Fibroblast of skin of back (primary cell): ENCODE results near the gene PARK7.

Experiments used
- DNase-seq: peaks from one replicate; pipeline ENCODE4 v3.0.0-alpha.2; 2013

Gene PARK7

DNA sequence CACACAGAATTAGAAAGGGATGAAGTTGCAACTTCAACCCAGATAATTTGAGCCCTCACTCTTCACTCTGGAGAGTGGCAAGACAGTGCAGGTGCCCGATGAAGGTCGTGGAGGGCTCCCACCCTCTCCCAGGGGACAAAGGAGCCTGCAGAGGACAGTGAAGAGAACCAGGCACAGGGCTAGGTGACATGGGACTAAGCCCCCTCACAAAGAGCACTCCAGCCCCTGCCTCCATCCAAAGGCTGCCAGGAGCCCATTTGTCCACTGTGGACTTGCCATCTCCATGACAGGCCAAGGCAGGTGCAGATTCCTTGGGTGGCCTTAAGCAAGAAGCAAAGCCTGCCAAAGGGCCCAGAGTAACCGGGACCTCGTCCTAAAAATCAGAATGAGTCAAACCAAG lies 49.5 kb downstream of the PARK7 start:
- DNase-seq, result no peak

DNA sequence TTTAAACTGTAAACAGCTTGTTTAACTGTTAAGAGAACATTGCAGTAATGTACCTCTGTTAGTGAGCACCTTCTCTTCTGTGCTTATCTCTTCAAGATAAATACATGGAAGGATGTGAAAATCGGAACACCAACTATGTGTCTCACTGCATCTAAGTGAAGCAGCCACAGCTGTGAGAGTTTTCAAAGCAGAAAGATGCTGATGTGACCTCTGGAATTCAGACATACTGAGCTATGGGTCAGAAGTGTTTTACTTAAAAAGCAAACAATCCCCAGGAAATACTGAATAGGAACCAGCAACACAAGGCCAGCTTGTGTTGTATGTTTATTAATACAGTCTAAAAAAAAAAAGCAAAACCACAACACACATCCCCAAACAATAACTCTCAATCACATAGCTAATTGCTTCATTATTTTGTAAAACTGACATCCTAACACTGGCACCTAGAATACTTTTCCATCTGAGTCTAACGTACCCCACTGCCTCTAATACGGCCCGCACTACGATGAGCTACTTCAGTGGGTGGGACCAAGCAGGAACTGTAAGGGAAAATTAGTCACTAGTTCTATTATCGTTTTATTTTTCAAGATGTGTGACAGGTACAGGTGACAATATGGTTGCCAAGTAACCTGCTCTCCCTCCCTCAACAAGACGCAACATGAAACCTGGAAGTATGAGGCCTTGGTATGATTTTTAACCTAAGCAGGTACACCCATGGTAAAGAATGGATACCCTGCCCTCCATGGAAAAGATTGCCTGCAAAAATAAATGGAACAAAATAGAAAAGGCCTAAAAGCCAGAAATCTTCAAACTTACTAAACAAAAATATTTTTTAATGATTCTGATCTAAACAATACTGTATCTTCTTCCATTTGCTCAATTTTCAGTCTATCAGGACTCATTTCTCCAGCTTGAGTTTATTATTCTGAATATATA lies 50.7 kb downstream of the PARK7 start:
- DNase-seq, result no peak

DNA sequence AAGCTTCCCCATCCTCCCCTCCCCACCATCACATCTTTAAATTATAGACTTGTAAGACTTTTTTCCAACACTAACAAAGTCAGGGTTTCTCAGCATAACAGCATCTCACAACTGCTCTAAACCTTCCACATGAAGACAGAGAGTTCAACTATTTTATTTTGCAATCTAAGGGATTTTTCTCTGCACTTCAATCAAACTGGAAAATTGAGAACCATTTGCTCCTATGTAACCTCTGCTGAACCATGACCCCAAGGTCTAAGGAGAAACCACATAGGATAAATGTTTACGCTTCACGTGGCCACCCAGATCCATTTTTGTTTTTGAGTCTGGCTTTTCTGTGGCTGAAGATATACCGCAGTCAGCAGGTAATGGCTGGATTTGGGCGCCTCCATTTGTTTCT lies 51.4 kb downstream of the PARK7 start:
- no peak for DNase-seq

DNA sequence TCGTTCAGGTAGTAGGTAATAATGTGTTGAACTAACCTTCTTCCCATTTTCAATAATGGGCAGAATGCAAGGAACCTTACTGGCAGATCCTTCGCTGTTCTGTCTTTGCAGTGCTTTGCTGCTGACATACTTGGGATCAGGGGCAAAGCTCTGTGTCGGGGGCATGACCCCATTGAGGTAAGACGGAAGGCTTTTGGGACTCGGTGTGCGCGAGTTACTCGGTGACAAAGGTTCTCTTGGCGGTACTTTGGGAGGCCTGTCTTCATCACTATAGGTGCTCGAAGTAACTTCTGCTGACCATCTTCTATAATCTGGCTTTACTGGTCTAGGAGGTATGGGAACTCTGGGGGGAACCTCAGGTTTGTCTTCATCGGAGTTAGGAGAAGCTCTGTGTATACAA lies 51.9 kb downstream of the PARK7 start:
- no peak for DNase-seq

DNA sequence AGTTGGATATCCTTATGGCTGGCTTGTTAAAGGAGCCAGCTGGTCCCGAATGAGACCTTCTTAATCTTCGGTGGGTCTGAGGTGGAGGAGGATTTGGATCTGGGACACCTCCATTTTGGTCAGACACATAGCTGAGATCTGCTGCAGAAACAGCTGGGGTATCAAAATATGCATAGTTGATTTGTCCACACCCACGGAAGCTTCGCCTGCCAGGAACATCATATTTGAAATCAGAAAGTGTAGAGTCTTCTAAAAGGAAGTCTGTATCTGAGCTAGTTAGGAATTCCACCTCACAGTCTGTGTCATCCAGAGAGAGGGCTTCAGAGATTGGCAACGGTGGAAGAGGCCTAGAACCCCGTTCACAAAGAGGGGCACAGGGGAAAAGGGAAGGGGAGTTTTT lies 52.3 kb downstream of the PARK7 start:
- DNase-seq, result no peak

DNA sequence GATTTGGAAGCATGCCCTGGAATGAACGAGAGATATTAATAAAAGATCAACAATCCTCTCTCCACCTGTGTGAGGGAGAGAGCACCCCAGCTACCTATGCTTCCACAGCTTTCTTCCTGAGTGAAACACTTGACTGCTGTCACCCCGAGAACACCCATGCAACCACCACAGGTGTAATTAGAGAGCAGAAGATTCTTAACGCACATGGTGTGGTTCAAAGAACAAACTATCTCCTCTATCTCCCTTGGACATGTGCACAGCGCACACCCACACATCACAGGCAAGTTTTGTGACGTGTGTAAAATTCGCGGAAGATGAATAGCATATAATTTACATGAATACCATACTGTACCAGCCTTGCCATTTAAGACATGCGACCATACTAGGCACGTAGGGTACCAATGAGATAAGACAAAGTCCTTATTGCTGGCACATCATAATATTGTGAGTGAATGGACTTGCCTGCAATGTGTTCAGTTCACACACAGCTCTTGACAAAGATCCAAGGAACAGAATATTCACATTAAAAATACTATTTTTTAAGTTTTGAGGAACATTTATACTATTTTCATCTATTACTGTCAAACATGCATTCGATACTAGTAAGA lies 53.0 kb downstream of the PARK7 start:
- DNase-seq, result no peak

DNA sequence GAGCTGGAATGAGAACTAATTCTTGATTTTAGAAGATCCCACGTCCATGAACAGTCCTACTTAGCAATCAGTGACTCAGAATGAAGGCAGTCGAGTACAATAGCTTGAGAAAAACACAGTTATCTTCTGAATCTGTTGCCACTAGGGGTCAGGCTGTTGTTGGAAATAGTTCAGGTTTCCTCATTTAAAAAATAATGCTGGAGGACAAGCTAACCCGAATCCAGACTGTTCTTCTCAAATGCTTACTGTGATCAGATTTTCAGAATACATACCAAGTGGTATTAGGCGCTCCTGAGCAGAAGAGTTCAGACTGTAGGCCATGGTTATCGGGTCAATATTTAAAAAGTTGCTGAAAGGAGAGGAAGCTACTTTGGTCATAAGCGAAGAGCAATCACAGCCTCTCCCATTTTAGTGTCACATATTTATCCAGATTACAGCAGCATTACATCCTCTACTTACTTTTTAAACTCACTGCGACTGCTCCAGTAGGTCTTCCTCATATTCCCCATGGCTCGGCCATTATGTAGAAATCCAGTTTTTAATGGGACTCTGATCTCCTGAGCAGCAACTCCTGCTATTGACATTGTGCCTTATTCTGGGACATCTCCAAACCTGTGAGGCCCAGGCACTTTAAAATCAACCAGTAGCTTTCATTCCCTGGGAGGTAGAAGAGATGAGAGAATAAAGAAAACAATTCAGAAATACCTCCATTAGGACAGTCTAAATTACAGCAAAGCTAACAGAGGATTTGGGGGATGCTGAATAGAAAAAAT lies 53.7 kb downstream of the PARK7 start:
- DNase-seq, result peak; percentile 86

DNA sequence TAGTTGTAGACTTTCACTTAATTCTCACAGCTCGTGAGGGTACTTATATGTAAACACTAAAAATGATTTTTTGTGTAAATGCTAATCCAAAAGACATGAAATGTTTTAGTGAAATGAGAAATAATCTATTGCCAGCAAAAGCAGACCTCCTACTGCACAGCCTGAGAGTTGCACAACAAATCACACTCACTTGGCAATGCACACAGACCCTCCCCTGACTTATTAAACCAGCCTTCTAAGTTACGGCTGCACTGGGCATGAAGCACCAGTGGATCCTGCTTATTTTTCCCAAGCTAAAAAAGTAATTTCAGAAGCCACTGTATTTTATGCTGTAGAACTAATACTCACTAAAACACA lies 54.3 kb downstream of the PARK7 start:
- no peak for DNase-seq

DNA sequence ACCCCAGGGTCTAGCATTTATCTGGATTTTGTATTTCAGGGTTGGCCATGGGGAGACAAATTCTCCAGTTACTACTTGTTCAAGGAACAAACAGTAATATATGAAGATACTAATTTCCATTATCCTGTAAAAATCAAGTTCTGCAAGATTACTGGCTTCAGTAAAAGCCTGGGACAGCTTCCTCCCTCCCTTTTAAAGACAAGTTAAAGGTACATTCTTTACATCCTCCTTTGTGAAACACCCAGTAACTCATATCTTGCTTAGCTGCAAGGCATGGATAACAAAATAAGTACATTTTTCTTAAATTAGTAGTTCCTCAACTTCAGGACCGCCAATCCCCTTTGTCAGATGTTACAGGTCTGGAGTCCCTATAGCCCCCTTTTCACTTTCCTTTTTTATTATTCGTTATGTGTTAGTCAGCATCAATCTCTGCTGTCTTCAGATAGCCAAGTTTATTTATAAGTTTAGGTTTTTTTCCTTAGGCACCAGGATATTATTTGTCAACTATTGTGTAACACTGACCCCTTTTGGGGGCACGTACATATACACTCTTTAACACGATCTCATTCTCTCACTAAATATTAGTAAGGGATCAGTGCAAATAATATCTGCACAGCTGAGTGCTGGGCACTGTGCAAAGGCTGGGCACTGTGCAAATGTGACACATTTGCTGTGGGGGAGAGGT lies 54.8 kb downstream of the PARK7 start:
- DNase-seq, result no peak

DNA sequence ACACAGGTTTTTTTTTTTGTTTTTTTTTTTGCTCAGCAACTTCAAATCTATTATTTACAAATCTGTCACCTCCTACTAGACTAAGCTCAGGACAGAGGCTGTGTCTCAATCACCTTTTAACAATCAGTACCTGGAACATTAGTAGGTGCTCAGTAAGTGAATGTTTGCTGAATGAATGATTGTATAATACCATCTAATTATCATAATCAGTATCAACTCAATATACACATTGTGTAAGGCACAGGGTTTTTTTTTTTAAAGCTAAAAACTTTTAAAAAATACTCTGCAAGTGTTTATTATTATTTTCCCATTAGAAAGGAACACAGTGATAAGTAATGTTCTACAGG lies 55.4 kb downstream of the PARK7 start:
- DNase-seq, result no peak

DNA sequence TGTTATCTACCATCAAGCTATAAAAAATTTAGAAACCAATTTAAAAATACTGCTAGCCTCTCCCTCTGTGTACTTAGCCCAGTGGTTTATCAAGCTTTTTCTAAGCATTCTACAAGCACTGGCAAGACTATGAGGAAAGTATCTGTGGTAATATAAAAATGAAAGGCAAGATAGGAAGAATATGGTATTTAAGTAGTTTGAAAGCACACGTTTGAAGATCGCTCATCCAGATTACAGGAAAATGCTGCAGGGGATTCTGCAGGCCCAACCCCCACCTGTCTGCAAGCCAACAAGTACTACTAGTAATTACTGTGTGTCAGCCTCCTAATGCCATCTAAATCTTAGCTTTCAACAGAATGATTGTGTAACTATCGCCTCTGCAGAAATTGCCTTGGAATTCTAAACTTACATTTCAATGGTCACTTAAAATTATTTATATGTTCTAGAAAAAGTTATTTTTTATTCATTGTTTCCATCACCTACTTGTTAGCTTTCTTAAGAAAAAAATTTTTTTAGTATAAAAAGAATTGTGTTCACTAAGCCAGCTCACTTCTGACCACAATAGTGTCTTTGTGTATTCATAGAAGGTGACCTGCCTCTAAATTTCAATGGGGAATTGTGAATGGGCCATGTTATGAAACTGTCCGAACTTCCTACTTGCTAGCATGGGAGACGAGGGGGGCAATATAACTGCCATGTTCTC lies 56.1 kb downstream of the PARK7 start:
- no peak for DNase-seq

DNA sequence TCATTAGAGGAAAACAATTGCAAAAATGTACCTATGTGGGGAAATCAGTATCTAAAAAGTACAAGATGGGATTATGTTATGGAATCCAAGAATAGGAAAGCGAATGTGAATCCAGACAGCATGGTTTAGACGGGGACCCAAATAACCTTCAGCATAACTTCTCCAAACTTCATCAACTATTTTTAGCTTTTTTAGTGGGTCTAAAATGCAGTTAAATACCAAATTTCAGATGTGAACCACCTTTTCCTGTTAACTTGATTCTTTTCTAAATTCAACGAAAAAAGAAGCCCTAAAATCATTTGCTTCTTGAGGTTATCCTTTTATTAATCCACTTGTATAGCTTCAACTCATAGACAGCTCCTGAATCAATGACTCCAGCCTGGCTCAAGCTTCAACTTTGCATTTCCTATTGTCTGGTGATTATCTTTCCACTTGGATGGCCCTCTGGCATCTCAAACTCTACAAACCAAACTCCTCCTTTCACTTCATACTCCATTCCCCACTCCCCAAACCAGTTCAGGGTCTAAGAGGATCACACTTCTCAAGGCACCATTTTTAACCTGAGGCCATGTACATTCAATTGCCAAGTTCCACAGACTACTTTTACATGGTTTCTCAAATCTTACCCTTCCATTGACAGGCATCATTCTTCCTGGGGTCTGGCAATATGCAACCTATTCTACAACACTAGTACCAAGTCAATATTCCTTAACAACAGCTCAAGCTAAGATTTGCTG lies 57.1 kb downstream of the PARK7 start:
- no peak for DNase-seq

DNA sequence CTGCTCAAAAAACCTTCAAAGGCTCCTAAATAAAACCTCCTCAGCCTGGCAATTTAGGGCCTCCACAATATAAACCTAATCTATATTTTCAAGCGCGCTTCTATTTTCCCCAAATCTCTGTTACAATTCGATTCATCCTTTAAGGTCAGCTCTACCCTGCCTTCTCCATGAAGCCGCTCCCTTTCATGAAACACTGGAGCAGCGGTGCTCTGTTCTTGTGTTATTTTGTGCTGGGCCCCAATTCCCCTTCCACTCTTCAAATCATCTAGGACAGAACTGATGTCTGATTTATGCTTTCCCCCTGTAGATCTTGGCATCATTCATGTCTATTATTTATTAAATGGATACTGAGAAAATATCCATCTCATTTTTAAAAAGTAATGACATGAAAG lies 57.7 kb downstream of the PARK7 start:
- DNase-seq, result no peak

DNA sequence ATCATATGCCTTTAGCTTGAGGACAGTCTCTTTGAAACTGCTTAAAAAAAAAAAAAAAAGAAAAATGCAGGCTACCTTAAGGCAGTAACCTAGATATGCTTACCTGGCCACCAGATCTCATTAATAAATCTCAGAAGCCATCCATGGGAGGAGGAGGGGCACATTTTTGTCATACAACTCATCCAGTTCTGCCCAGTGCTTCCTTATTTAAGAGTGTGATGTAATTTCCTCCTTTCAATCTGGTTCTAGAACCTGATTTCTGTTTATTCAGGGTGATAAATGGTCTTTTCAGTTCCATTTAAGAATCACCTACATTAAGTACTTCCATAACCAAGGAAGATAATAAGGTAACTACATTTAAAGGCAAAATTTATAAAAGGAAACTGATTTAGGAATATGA lies 58.5 kb downstream of the PARK7 start:
- peak; percentile 73 for DNase-seq

DNA sequence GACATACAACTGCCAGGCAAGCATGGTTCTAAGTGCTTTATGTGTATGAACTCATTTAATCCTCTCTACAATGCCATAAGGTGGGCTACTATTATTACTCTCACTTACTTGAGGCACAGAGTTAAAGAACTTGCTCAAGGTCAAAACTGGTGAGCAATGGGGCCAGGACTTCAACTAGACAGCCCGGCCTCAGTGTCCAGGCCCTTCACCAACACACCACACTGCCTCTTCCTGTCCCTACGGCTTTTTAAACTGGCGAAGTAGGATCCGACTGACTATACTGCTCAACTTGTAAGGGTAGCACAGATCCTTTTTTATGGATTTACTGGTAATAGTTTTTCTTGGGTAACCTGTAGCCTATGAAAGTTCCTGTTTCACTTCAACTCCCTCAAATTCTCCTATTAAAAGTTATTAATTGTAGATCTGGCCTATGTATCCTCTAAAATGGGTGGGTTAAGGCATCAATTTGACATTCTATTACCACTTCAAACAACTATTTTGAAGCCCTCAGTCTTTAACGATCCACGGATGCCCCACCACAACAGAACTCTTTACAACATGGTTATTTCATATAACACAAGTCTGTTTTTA lies 60.3 kb downstream of the PARK7 start:
- no peak for DNase-seq

DNA sequence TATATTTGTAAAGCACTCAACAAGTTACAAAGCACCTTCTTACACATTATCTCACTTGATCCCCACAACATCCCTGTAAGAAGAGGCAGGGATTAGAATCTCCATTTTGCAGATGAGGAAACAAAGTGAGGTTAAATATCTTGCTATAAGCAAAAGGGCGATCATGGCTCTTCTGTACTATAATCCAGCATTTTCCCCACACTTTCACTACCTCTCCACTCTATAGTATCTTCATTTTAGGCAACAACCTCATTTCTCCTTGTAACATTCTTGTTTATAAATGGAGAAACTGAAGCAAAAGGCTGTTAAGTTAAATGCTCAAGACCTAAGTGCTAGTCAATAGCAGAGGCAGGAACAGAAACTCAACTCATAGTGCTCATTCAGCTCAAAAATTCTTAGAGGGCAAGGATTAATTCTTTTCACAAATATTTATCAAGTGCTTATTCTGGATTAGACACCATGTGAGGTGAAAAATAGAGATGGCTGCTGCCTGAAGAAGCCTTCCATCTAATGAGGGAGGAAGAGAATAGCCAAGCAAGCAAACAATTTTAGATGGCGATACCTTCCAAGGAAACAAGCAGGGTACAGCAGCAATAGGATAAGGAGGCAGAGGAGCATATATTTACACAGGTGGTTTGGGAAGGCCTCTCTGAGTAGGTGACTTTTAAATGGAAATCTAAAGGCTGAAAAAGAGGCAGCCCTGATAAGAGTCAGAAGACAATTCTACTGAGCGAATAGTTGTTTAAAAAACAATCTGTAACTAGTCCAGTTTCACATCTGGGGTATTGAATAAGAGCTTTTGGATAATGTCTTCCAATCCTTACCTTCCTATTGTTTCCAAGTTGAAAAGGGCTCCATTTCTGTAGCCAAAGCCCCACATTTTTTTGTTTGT lies 61.1 kb downstream of the PARK7 start:
- no peak for DNase-seq

DNA sequence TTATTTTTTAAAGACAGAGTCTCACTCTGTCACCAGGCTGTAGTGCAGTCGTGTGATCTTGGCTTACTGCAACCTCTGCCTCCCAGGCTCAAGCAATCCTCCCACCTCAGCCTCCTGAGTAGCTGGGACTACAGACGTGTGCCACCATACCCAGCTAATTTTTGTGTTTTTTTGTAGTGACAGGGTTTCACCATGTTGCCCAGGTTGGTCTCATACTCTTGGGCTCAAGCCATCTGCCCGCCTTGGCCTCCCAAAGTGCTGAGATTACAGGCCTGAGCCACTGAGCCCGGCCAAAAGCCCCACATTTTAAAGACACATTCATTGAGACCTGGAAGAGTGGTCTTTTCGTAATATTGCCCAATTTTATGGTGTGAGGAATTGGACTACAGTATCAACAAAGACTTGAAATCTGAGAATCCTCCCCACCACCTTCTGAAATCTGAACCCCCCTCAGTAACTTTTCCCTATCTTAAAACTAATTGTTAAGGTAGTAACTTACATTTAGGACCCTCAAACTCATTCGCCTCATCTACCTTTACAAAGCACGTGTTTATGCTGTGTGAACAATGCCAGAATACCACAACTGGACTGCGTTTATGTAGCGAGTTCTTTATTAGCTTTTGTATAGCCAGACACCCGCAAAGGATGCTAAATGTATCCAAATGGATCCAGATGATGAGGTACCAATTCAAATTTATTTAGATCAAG lies 61.9 kb downstream of the PARK7 start:
- DNase-seq, result no peak

DNA sequence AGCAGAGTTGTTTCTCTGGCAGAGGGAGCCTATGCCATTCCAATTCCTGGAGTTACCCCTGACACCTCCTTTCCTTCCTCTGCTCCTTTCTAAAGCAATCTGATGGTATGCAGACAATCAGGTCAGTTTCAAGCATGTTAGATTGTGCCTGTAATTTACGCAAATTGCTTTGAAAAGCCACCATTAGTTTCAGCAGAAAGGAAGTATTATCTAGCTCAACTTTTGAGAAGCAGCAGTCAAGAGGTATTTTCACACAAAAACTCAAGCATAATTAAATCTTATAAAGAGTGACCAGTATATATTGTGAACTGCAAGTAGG lies 62.4 kb downstream of the PARK7 start:
- no peak for DNase-seq

DNA sequence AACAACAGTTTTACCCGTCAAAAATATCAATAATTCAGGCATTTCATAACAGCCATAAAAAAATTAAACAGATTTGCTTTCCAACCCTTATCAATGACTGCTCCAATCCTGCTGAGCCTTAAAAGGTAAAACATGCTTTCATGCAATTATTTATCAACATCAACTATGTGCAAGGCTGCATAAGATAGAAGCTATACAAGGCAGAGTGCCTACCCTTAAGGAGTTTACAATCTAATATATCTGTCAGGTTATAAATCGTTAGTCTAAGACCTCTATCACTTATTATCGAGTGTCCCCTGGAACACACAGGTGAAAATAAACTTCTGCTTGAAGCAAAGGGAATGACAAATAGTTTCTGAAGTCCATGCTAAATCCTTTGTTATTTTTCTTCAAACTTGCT lies 62.8 kb downstream of the PARK7 start:
- no peak for DNase-seq
